ENCODE data around the gene THSD7A.

GRCh38 chr7:11630355-11630754 is 201.6 kb downstream of the THSD7A start:
- TF ChIP-seq CTCF (conservative IDR thresholded peaks at IDR 0.05; ENCODE audit: low read depth, low read length): no peak
- no peak for TF ChIP-seq POLR2A (IDR thresholded peaks at IDR 0.05; ENCODE audit: low read depth, low read length)
- TF ChIP-seq ELK1 (IDR thresholded peaks at IDR 0.05; ENCODE audit: borderline replicate concordance, low read depth, low read length): no peak
- TF ChIP-seq MAFK (IDR thresholded peaks at IDR 0.05; ENCODE audit: low read depth, low read length): no peak
- TF ChIP-seq, protein P1, sequence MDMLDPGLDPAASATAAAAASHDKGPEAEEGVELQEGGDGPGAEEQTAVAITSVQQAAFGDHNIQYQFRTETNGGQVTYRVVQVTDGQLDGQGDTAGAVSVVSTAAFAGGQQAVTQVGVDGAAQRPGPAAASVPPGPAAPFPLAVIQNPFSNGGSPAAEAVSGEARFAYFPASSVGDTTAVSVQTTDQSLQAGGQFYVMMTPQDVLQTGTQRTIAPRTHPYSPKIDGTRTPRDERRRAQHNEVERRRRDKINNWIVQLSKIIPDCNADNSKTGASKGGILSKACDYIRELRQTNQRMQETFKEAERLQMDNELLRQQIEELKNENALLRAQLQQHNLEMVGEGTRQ (IDR thresholded peaks at IDR 0.05; ENCODE audit: low read depth, low read length): no peak
- TF ChIP-seq RAD21 (IDR thresholded peaks at IDR 0.05; ENCODE audit: low read length): no peak

Data from IMR-90 (cell line).